HG03378 (cell line): ENCODE measurements around the gene UQCRC1.

ENCODE experiments used
- ATAC-seq: cut with Tn5 transposase; IDR thresholded peaks from one replicate; pipeline ENCODE4 v1.9.1; 2021; ENCODE audit warnings: mild to moderate bottlenecking, moderate library complexity; ENCODE audit not compliant: unreplicated experiment

The UQCRC1 gene

GRCh38 chr3:48634661-48635221 is 25.3 kb upstream of the UQCRC1 start:
- ATAC-seq: peak; percentile 2

GRCh38 chr3:48633743-48634142 is 24.3 kb upstream of the UQCRC1 start:
- ATAC-seq: no peak

GRCh38 chr3:48633256-48633655 is 23.8 kb upstream of the UQCRC1 start:
- ATAC-seq: no peak

- ATAC-seq: no peak
Observed at GRCh38 chr3:48631516-48632448, 22.3 kb upstream of the UQCRC1 start.

GRCh38 chr3:48630833-48631232 is 21.4 kb upstream of the UQCRC1 start:
- no peak for ATAC-seq

GRCh38 chr3:48630407-48630806 is 21.0 kb upstream of the UQCRC1 start:
- no peak for ATAC-seq

GRCh38 chr3:48629894-48630293 is 20.4 kb upstream of the UQCRC1 start:
- ATAC-seq: no peak

GRCh38 chr3:48628277-48629017 is 19.0 kb upstream of the UQCRC1 start:
- ATAC-seq: no peak

GRCh38 chr3:48625600-48625999 is 16.2 kb upstream of the UQCRC1 start:
- no peak for ATAC-seq

GRCh38 chr3:48624767-48625166 is 15.3 kb upstream of the UQCRC1 start:
- ATAC-seq: no peak

GRCh38 chr3:48623851-48624547 is 14.6 kb upstream of the UQCRC1 start:
- no peak for ATAC-seq

GRCh38 chr3:48621461-48621869 is 12.0 kb upstream of the UQCRC1 start, which contains the start of gene TMEM89:
Gene TMEM89, minus strand, starts transcription at chr3:48621769. Its CDS starts 13 bp downstream, at chr3:48621756.
- ATAC-seq: no peak

- ATAC-seq: no peak
Observed at GRCh38 chr3:48619541-48620524, 10.4 kb upstream of the UQCRC1 start.

- ATAC-seq: no peak
Observed at GRCh38 chr3:48617559-48617958, 8.1 kb upstream of the UQCRC1 start.

- ATAC-seq: no peak
Observed at GRCh38 chr3:48614044-48614443, 4.6 kb upstream of the UQCRC1 start.

- ATAC-seq: no peak
Observed at GRCh38 chr3:48612309-48612708, 2.9 kb upstream of the UQCRC1 start.

- no peak for ATAC-seq
Observed at GRCh38 chr3:48607519-48607918, 1.9 kb downstream of the UQCRC1 start.

- no peak for ATAC-seq
Observed at GRCh38 chr3:48601622-48601994, 7.8 kb downstream of the UQCRC1 start.

- no peak for ATAC-seq
Observed at GRCh38 chr3:48600711-48601621, 8.5 kb downstream of the UQCRC1 start.
